Stimulated activated CD4-positive, alpha-beta T cell treated with anti-CD3 and anti-CD28 coated beads, TNF-alpha, amount 100 ng/mL, for 4 hours (primary cell): ENCODE data around the gene TTYH1.

Source experiments
- DNase-seq, 3 experiments: peaks; one replicate each; pipeline ENCODE4 v3.0.0-alpha.2; 2020; ENCODE audit warnings: low read depth in 3 of 3

TTYH1 gene

GRCh38 chr19:54422136-54422535 lies 6.9 kb downstream of the TTYH1 start:
- no peak for DNase-seq

DNA sequence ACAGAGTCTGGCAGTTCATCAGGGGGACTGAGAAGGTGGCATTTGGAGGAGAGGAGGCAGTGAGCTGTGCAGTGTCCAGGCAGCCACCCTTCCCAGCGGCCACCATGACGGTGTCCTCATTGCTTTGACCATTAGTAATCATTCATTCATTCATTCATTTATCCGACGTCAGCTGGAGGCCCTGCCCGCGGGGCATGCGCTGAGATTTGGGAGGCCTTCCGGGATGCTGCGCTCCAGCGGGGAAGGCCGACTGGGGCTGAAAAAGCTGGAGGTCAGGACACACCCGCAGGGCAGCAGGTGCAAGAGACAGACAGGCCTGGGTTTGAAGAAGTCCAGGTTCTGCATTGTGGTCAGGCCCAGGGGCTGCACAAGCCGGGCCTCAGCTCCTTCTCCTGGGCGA lies 8.9 kb downstream of the TTYH1 start:
- no peak for DNase-seq

DNA sequence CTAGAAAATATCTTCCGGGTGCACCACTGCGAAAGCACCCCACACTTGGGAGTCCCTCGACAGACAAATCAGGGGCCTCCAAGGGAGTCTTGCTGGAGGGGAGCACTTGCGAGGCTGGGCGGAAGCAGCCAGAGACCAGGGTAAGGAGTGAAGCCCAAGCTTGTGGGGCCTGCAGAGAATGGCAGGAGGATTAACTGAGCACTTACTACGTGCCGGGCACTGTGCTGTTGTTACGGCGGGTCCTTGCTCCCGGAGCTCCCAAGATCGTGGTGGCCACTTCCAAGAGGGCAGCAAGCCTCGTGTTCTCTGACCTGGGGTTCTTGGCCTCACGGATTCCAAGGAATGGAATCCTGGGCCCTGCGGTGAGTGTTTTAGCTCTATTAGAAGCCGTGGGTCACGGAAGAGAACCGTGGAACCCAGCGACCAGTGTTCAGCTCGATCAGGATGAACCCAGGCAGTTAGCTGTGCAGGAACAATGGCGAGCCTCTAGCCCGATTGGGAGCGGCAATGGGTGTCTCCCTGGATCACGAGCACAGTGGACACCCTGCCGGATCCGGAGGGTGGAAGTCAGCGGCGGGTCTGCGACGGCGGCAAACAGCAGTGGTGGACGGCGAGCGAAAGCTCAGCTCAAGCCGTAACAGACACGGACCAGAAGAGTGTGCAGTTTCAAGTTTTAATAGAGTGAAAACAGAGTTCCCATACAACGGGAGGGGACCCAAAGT lies 9.6 kb downstream of the TTYH1 start:
- no peak for DNase-seq

- DNase-seq = no peak
Measured at GRCh38 chr19:54425382-54425723, 10.1 kb downstream of the TTYH1 start.

- no peak for DNase-seq
Measured at GRCh38 chr19:54426291-54426931, 11.1 kb downstream of the TTYH1 start.

- no peak for DNase-seq
Measured at GRCh38 chr19:54427586-54427985, 12.3 kb downstream of the TTYH1 start.

- no peak for DNase-seq
Measured at GRCh38 chr19:54428323-54429175, 13.3 kb downstream of the TTYH1 start.

DNA sequence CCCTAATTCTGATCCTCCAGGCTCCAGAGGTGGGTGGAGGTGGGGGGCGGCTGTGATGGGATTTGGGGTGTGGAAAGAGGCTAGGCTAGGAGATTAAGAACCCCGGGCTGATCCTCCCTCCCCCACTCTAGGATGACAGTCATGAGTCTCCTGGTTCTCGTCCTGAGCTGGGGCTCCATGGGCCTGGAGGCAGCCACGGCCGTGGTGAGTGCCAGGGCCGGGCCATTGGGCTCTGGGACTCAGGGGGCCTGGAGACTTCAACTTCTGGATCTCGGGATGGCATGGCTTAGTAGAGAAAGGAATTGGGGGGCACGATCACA lies 13.9 kb downstream of the TTYH1 start:
- no peak for DNase-seq

DNA sequence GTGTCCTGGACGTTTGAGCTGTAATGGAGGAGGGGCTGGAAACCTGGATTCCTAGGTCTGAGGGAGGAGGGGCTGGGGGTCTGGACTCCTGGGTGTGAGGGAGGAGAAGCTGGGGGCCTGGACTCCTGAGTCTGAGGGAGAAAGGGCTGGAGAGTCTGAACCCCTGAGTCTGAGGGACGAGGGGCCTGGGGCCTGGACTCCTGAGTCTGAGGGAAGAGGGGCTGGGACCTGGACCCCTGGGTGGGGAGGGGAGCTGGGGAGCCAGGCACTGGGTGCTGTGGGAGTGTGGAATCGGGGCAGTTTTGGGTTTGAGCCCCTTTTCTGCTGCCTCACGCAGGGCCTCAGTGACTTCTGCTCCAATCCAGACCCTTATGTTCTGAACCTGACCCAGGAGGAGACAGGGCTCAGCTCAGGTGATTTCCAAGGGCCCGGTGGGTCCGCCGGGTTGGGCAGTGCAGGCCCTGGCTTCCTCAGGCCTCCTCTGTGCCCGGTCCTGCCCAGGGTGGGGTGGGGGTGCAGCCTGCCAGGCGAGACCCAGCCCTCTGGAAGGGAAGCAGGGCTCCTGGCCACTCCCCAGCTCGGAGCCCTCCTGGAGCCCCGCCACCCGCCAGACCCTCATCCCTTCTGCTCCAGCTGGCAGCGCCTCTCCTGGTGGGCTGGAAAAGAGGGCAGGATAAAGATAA lies 14.4 kb downstream of the TTYH1 start:
- no peak for DNase-seq

- peak; percentile 20 to 37 (median 30) for DNase-seq
Measured at GRCh38 chr19:54430306-54431254, 15.3 kb downstream of the TTYH1 start.

DNA sequence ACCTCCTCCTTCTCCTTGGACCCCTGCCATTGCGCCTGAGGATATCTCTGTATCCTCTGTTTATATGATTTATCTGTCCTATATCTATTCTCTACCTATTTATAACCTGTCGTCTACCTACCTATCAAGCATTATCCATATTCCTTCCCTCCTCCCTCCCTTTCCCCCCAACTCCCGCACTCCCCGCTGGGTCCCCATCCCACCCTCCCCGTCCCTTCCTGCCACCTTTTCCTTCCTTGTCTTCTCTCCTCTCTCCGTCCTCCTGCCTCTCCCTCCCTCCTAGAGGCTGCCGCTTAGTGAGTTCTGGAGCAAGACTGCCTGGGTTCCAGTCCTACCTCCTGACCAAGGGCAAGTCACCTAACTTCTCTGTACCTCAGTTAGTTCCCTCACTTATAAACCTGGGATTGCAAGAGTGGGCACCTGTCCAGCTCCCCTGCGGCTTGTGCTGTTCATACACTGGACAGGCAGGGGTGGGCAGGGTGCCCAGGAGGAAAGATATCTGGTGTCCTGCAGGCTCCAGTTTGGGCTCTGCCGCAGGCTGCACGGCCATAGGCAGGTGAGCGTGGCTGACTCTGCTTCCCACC lies 16.1 kb downstream of the TTYH1 start:
- DNase-seq = no peak

DNA sequence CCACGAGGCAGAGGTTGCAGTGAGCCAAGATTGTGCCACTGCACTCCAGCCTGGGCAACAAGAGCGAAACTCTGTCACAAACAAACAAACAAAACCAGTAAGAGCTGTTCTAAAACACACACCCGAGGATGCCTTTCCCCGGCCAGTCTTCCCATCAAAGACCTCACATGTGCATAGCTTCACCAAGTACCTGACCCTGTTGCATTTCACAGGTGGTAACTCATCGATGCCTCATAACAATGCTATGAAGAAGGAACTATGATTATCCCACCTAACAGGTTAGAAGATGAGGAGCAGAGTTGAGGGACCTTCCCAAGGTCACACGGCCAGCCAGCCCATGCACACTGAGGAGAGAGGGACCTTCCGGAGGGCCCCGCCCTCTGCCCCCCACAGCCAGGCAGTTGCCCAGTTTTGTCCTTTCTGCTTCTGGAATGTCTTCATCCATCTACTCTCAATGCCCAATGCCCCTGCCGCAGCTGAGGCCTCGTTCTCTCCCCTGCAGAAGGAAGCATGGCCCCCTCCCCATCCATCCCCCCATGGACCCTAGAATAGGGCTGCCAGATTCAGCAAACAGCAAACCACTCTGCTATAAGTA lies 17.0 kb downstream of the TTYH1 start:
- no peak for DNase-seq

GRCh38 chr19:54433697-54434096 lies 18.4 kb downstream of the TTYH1 start:
- no peak for DNase-seq

DNA sequence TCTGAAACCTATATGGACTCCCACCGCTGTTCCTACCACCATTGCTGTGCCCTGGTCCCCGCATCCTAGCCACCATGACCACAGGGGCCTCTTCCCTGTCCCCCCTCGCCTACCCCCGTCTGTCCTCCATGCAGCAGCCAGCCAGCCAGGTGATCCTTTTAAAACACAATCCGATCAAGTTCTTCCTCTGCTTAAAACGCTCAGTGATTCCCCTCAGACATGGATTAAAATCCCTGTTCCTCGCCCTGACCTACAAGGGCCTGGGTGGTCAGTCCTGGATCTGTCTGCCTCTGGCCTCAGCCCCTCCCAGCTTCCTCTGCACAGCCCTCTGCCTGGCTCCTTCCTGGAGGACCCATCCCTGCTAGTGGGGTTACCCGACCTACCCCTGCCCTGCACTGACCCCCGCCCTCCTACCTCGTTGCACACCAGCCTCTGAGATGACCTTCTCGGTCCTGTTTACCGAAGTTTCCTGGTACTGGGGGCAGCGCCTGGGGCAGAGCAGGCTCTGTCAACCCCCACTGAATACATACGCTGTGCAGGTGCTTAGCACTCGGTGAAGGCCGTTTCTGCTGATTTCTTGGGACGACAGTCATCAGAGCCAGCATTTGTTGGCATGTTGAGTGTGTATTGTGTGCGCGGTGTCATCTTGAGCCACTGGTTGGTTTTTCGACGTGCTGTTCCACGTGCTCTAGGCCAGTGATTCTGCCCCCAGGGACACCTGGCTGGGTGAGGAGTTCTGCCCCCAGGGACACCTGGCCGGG lies 19.0 kb downstream of the TTYH1 start:
- DNase-seq = no peak

DNA sequence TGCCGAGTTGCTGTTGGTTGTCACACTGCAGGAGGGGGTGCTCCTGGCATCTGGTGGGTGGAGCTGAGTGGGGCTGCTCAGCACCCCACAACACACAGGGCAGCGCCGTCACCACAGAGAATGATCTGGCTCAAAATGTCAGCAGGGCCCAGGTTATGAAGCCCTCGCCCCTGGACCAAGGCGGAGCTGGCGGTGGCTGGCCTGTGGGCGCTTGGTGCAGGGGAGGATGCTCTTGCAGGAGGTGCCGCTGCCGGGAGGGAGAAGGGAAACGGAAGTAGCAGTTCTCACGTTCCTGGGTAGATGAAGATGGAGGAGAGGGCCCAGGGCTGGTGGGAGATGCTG lies 19.6 kb downstream of the TTYH1 start:
- DNase-seq = no peak

DNA sequence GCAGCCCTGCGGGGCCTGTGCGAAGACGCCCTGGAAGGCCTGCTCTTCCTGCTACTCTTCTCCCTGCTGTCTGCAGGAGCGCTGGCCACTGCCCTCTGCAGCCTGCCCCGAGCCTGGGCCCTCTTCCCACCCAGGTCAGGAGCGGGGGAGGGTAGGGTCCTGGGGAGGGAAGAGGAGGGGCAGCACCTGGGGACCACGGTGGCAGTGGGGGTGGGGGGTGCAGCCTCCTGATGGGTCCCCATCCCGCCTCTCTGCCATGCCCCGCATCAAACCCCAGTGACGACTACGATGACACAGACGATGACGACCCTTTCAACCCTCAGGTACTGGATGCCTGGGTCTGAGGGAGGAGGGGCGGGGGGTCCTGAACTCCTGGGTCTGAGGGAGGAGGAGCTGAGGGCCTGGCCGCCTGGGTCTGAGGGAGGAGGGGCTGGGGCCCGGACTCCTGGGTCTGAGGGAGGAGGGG lies 20.3 kb downstream of the TTYH1 start:
- DNase-seq = no peak

- no peak for DNase-seq
Measured at GRCh38 chr19:54436031-54436523, 20.8 kb downstream of the TTYH1 start.

- DNase-seq = no peak
Measured at GRCh38 chr19:54436628-54437252, 21.5 kb downstream of the TTYH1 start.
